IgD-negative memory B cell (primary cell): Measurements from ENCODE around the gene PDHA1. TPM values are rescaled to one million over a fixed set of nuclear protein-coding genes. Genes with fewer than 3 reads are reported as not detected.

Source experiments
- H3K27ac Mint-ChIP-seq, 3 donors: one replicate each; pipeline ENCODE4 v1.8.0; 2020 to 2022; ENCODE audit warnings: mild to moderate bottlenecking in 3 of 3, mixed read lengths in 3 of 3, moderate library complexity in 1 of 3
- H3K27me3 Mint-ChIP-seq: one replicate; pipeline ENCODE4 v1.8.0; 2021; ENCODE audit warnings: mixed read lengths
- H3K36me3 Mint-ChIP-seq: one replicate; pipeline ENCODE4 v1.8.0; 2020; ENCODE audit warnings: mild to moderate bottlenecking, mixed read lengths
- H3K4me1 Mint-ChIP-seq, 3 donors: one replicate each; pipeline ENCODE4 v1.8.0; 2020 to 2022; ENCODE audit warnings: mixed read lengths in 3 of 3, mild to moderate bottlenecking in 1 of 3
- H3K4me3 Mint-ChIP-seq, 4 donors: one replicate each; pipeline ENCODE4 v1.8.0; 2020 to 2022; ENCODE audit warnings: mild to moderate bottlenecking in 4 of 4, mixed read lengths in 4 of 4, moderate library complexity in 3 of 4
- H3K9me3 Mint-ChIP-seq, 3 donors: one replicate each; pipeline ENCODE4 v1.8.0; 2020 to 2021; ENCODE audit warnings: mixed read lengths in 3 of 3, mild to moderate bottlenecking in 1 of 3
- polyA plus RNA-seq: library from polyadenylated mRNA; unstranded; fragments of 300-500 nt; fragmentation: Illumina TruSeq; gene quantifications from one replicate; pipeline ENCODE4 v1.2.3, GENCODE V29; 2021

PDHA1 gene
- polyA plus RNA-seq, 1 donor from 2014 or later, result 96.4 TPM

DNA sequence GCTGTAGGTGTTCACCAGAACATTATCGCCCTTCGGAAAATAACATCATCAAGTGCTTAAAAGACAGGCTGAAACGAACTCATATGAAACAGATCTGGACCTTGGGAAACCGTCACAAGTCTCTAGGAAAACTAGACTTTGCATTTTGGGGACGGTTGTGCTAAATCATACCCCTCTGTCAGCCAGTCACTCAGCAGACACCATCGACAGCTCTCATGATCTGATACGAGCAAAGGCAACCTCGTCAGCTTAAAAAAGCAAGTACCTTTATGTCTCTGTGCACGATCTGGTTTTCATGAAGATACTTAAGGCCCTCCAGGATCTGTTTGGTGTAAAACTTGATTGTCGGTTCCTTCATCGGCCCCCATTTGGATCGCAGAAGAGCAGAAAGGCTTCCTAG lies 48.4 kb downstream of the PDHA1 start:
- no peak overlapping the region for H3K4me3 Mint-ChIP-seq
- no peaks in the 10 kb centered on the region for H3K4me1 Mint-ChIP-seq
- H3K27ac Mint-ChIP-seq, result no peak overlapping the region
- H3K36me3 Mint-ChIP-seq, result no peaks in the 10 kb centered on the region
- H3K27me3 Mint-ChIP-seq, result no peaks in the 10 kb centered on the region
- no peaks in the 10 kb centered on the region for H3K9me3 Mint-ChIP-seq

DNA sequence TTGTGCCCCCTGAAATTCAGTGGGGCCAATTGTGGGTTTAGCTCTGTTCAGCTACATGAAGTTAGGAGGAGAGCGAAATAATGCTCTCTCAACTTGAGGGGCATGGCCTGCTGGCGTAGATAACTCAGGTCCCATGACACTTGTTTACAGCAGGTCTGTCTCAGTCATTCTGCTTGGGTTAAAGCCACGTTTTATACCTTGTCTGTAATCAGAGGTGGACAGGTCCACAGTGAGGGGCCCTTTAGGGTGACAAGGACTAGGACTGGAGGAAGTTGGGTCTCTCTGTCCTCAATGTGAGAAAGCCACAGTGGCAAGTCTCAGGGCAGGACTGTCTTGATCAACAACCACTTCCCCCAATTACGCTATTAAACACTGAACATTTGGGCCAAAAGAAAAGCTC lies 49.0 kb downstream of the PDHA1 start:
- Mint-ChIP-seq H3K27ac (no peak overlapping the region), H3K4me1 (no peaks in the 10 kb centered on the region), H3K9me3 (no peaks in the 10 kb centered on the region)

GRCh38 chrX:19403696-19404095 lies 60.0 kb downstream of the PDHA1 start:
- no peaks in the 10 kb centered on the region for H3K36me3 Mint-ChIP-seq
- H3K4me3 Mint-ChIP-seq, result no peak overlapping the region
- no peak overlapping the region for H3K27ac Mint-ChIP-seq
- H3K4me1 Mint-ChIP-seq, result no peaks in the 10 kb centered on the region
- H3K27me3 Mint-ChIP-seq, result peaks cover 6% of the 10 kb centered on the region
- peaks cover 0 to 2% (median 0%) of the 10 kb centered on the region in 3 donors for H3K9me3 Mint-ChIP-seq

More for the DNA sequence above, 49.0 kb downstream of the PDHA1 start:
- H3K4me3 Mint-ChIP-seq, result no peak overlapping the region
- H3K27me3 Mint-ChIP-seq, result no peaks in the 10 kb centered on the region
- H3K36me3 Mint-ChIP-seq, result no peaks in the 10 kb centered on the region

- H3K27me3 Mint-ChIP-seq, result peaks cover 3% of the 10 kb centered on the region
- no peaks in the 10 kb centered on the region for H3K4me1 Mint-ChIP-seq
- peaks cover under 1 to 5% (median 2%) of the 10 kb centered on the region in 3 donors for H3K9me3 Mint-ChIP-seq
- no peak overlapping the region for H3K4me3 Mint-ChIP-seq
- H3K27ac Mint-ChIP-seq, result no peak overlapping the region
- no peaks in the 10 kb centered on the region for H3K36me3 Mint-ChIP-seq
These were observed 66.5 kb downstream of the PDHA1 start for GRCh38 chrX:19410259-19410658.

Other genes starting within 250 kb of the PDHA1 start
- 0.16 TPM for gene ADGRG2, start 221.5 kb upstream of the PDHA1 start, polyA plus RNA-seq
- not detected for gene MAP3K15, start 171.6 kb downstream of the PDHA1 start, polyA plus RNA-seq